B cell (primary cell): ENCODE results near the gene TMEM18.
A peak's percentile ranks its signal among the peaks of the same experiment; 100 is the strongest.

Experiments used
- EZH2 ChIP-seq: IDR thresholded peaks from 2 replicates; pipeline ENCODE4 v1.6.1; 2012; ENCODE audit warnings: borderline replicate concordance, low read depth, mild to moderate bottlenecking, moderate library complexity, low read length; ENCODE audit not compliant: insufficient read depth, poor library complexity, severe bottlenecking
- TF ChIP-seq, protein P1 (sequence below): fragments of 200-600 bp; IDR thresholded peaks from one replicate; pipeline ENCODE4 v1.8.0; 2022; ENCODE audit warnings: antibody characterized with exemption, mild to moderate bottlenecking

DNA sequence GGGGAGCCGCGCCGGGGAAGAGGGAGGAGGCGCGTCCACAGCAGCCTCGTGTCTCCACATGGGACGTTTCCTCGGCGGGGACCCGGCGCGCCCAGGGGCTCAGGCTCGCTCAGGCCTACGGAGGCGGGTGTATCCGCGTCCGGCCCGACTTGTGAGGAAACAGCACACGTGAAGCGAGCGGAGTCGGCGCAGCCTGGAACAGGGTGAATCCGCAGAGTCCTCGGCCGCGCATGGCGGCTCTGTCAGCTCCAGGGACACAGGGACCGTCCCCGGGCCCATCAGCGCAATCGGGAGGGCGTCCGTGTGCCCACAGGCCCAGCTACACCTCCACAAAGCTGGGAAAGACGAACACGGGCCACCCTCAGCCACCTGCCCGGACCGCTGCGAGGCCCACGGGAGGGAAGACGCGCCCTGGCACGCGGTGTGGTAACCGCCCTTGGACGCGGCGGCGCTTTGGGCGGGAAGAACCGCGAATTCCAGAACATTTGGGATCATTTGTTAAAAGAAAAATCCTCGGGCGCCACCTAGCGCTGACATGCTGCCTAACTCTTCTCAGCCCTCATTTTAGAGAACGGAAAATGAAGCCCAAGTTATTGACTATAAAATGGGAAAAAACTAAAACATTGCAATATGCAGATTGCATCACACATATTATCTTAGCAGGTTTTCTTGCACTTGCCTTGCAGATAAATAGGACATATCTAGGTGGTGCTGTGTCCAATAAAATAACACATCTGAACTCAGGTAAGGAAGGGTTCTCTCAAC, 40.4 kb downstream of the TMEM18 start:
- TF ChIP-seq, protein P1, sequence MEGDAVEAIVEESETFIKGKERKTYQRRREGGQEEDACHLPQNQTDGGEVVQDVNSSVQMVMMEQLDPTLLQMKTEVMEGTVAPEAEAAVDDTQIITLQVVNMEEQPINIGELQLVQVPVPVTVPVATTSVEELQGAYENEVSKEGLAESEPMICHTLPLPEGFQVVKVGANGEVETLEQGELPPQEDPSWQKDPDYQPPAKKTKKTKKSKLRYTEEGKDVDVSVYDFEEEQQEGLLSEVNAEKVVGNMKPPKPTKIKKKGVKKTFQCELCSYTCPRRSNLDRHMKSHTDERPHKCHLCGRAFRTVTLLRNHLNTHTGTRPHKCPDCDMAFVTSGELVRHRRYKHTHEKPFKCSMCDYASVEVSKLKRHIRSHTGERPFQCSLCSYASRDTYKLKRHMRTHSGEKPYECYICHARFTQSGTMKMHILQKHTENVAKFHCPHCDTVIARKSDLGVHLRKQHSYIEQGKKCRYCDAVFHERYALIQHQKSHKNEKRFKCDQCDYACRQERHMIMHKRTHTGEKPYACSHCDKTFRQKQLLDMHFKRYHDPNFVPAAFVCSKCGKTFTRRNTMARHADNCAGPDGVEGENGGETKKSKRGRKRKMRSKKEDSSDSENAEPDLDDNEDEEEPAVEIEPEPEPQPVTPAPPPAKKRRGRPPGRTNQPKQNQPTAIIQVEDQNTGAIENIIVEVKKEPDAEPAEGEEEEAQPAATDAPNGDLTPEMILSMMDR = peak; percentile 99
- TF ChIP-seq EZH2 = no peak
